HPDE6-E6E7 (cell line): ENCODE data around the gene IGSF3.

Experiments used
- DNase-seq: peaks from one replicate; pipeline ENCODE4 v3.0.0; 2011; ENCODE audit warnings: missing footprints; ENCODE audit errors: extremely low spot score

IGSF3 gene

DNA sequence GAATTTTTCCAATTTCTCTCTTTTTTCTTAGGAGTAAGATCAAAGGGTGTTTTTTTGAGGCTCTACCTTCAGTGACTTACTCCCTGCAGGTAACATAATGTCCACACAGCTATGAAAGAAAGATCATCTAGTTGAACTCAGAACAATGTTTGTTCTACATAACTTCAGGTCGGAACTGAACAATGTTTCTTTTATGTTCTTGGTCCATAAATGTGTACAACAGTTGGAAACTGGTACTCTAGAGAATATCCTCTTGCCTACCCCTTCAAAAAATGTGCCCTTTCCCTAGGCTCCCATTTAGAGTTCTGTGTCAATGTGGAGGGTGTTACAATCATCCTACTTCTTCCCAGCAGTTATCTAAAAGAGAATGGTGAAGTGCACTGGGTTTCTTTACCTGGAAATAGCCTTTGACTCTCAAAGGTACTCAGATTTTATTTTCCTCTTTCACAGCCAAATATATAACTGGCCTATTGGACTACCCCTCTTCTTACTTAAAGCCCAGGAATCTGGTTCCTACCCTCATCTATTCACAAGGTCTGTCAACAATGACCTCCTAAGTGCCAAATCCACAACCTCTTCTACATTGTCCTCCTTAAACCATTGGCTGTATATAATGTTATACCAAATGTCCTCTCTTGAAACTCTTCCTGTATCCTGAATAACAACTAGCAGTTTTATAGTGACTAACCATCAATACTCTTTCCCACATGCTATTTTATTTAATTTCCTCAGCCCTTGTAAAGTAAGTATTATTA lies 139.0 kb downstream of the IGSF3 start:
- no peak for DNase-seq

DNA sequence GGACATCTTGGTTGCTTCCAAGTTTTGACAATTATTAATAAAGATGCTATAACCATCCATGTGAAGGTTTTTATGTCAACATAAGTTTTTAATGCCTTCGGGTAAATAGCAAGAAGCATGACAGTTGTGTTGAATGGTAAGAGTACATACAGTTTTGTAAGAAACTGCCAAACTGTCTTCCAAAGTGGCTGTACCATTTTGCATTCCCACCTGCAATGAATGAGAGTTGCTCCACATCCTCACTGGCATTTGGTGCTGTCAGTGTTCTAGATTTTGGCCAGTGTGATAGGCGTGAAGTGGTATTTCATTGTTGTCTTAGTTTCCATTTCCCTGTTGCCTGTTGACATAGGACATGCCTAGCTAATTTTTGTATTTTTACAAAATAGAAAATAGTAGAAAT lies 142.1 kb downstream of the IGSF3 start:
- DNase-seq = no peak
